ENCODE data around the gene LYZL6.

LYZL6 gene

GRCh38 chr17:35917519-35918213 lies 25.8 kb downstream of the LYZL6 start:
- TF ChIP-seq CTCF (IDR thresholded peaks at IDR 0.05; ENCODE audit: borderline replicate concordance, extremely low read depth, low read length, poor library complexity, severe bottlenecking): no peak
- no peak overlapping the region for H3K9ac ChIP-seq (ENCODE audit: low read depth, low read length)
- no peaks in the 10 kb centered on the region for H3K79me2 ChIP-seq (ENCODE audit: insufficient read depth, low read length)
- no peak for DNase-seq
- H4K20me1 ChIP-seq (ENCODE audit: insufficient read depth, low read length): no peaks in the 10 kb centered on the region
- no peak for ATAC-seq (ENCODE audit: insufficient read depth, low read depth)
- no peak overlapping the region for H3K4me3 ChIP-seq (ENCODE audit: low read depth in 1 of 2, low read length in 2 of 2)
- no peaks in the 10 kb centered on the region for H3K4me1 ChIP-seq (ENCODE audit: insufficient read depth, low read length)
- no peak overlapping the region for H2AFZ ChIP-seq (ENCODE audit: low read depth, low read length)
- no peak overlapping the region for H3K4me2 ChIP-seq (ENCODE audit: insufficient read depth, low read length)
- H3K9me3 ChIP-seq (ENCODE audit: insufficient read depth, low read length, severe bottlenecking): no peaks in the 10 kb centered on the region
- no peaks in the 10 kb centered on the region for H3K36me3 ChIP-seq (ENCODE audit: insufficient read depth, low read length)
- H3K27ac ChIP-seq (ENCODE audit: low read length): no peak overlapping the region
- peaks cover 2% of the 10 kb centered on the region for H3K27me3 ChIP-seq (ENCODE audit: insufficient read depth, low read length, poor library complexity)

GRCh38 chr17:35915153-35915964 lies 28.2 kb downstream of the LYZL6 start:
- no peak for DNase-seq
- Histone ChIP-seq H3K4me2 (ENCODE audit: insufficient read depth, low read length) (no peak overlapping the region), H3K36me3 (ENCODE audit: insufficient read depth, low read length) (no peaks in the 10 kb centered on the region), H3K27me3 (ENCODE audit: insufficient read depth, low read length, poor library complexity) (peaks cover 2% of the 10 kb centered on the region), H2AFZ (ENCODE audit: low read depth, low read length) (no peak overlapping the region), H3K27ac (ENCODE audit: low read length) (no peak overlapping the region), H3K79me2 (ENCODE audit: insufficient read depth, low read length) (no peaks in the 10 kb centered on the region), H3K4me3 (ENCODE audit: low read depth in 1 of 2, low read length in 2 of 2) (no peak overlapping the region), H3K4me1 (ENCODE audit: insufficient read depth, low read length) (no peaks in the 10 kb centered on the region), H3K9ac (ENCODE audit: low read depth, low read length) (no peak overlapping the region), H3K9me3 (ENCODE audit: insufficient read depth, low read length, severe bottlenecking) (no peaks in the 10 kb centered on the region), H4K20me1 (ENCODE audit: insufficient read depth, low read length) (no peaks in the 10 kb centered on the region)
- no peak for TF ChIP-seq CTCF (IDR thresholded peaks at IDR 0.05; ENCODE audit: borderline replicate concordance, extremely low read depth, low read length, poor library complexity, severe bottlenecking)
- no peak for TF ChIP-seq EZH2 (IDR thresholded peaks at IDR 0.05; ENCODE audit: borderline replicate concordance, low read depth, low read length, severe bottlenecking)
- no peak for ATAC-seq (ENCODE audit: insufficient read depth, low read depth)

- no peak overlapping the region for H3K4me2 ChIP-seq (ENCODE audit: insufficient read depth, low read length)
- no peak for TF ChIP-seq CTCF (IDR thresholded peaks at IDR 0.05; ENCODE audit: borderline replicate concordance, extremely low read depth, low read length, poor library complexity, severe bottlenecking)
- no peak for TF ChIP-seq EZH2 (IDR thresholded peaks at IDR 0.05; ENCODE audit: borderline replicate concordance, low read depth, low read length, severe bottlenecking)
- no peak for DNase-seq
Measured at GRCh38 chr17:35914354-35914753, 29.2 kb downstream of the LYZL6 start.

More at GRCh38 chr17:35914354-35914753, 29.2 kb downstream of the LYZL6 start:
- Histone ChIP-seq H3K36me3 (ENCODE audit: insufficient read depth, low read length) (no peaks in the 10 kb centered on the region), H3K9me3 (ENCODE audit: insufficient read depth, low read length, severe bottlenecking) (no peaks in the 10 kb centered on the region), H2AFZ (ENCODE audit: low read depth, low read length) (no peak overlapping the region), H3K4me3 (ENCODE audit: low read depth in 1 of 2, low read length in 2 of 2) (no peak overlapping the region), H3K27ac (ENCODE audit: low read length) (no peak overlapping the region), H3K4me1 (ENCODE audit: insufficient read depth, low read length) (no peaks in the 10 kb centered on the region), H4K20me1 (ENCODE audit: insufficient read depth, low read length) (no peaks in the 10 kb centered on the region), H3K79me2 (ENCODE audit: insufficient read depth, low read length) (no peaks in the 10 kb centered on the region), H3K27me3 (ENCODE audit: insufficient read depth, low read length, poor library complexity) (peaks cover 2% of the 10 kb centered on the region), H3K9ac (ENCODE audit: low read depth, low read length) (no peak overlapping the region)
- ATAC-seq (ENCODE audit: insufficient read depth, low read depth): no peak
